Measurements from ENCODE around the gene BTBD16. TPM values are rescaled to one million over a fixed set of nuclear protein-coding genes. Genes with fewer than 3 reads are reported as not detected.

Gene BTBD16
- total and polyA plus RNA-seq, 2 of the 13 experiments (the other 11 are each of a cell fraction or from before 2014, with no cell fraction given) = 5.0 to 11.9 TPM

DNA sequence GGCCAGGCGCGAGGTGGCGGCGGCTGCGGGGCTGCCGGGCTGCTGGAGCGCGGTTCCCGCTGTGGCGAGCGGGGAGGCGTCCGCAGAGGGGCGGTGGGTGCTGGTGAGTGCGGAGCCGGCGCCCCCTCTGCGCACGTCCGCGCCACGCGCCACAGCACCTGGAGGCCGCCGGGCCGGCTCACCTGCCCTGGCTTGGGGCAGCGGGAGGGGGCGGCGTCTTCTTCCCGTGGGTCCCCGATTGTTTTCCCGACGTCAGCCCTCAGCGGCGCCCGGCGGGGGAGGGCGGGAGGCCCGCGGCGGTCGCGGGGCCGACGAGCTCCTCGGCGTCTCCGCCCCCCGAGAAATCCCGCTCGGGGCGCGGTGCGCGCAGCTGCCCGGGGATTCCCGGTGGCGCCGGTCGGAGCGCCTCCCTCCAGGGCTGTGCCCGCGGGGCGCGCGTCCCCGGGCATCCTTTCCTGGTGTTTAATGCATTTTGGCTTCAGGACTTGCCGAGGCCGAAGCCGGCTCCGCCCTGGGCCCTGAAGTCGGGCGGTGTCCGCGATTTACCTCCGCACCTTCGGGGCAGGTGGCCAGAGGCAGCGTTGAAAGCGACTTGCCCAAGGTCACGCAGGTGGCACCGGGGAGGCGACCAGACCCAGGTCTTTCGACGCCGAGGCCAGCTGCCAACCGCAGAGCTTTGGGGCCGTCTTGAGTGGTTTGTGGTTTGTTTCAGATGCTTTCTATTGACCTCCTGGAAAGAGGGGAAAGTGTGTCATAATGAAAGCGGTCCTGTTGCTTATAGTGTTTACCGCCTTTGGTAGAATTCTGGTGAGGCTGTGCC, 104.0 kb downstream of the BTBD16 start (continued):
- no peak for TF ChIP-seq ZNF318 (CRISPR knock-in tag; IDR thresholded peaks at IDR 0.05)
- TF ChIP-seq TCF7L2 (IDR thresholded peaks at IDR 0.05; ENCODE audit: low read depth, low read length) = no peak
- TF ChIP-seq, protein P1, sequence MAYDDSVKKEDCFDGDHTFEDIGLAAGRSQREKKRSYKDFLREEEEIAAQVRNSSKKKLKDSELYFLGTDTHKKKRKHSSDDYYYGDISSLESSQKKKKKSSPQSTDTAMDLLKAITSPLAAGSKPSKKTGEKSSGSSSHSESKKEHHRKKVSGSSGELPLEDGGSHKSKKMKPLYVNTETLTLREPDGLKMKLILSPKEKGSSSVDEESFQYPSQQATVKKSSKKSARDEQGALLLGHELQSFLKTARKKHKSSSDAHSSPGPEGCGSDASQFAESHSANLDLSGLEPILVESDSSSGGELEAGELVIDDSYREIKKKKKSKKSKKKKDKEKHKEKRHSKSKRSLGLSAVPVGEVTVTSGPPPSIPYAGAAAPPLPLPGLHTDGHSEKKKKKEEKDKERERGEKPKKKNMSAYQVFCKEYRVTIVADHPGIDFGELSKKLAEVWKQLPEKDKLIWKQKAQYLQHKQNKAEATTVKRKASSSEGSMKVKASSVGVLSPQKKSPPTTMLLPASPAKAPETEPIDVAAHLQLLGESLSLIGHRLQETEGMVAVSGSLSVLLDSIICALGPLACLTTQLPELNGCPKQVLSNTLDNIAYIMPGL (CRISPR knock-in tag; IDR thresholded peaks at IDR 0.05; ENCODE audit: borderline replicate concordance in 1 of 2, low read depth in 1 of 2) = peak in 1 of 2 experiments; percentile 29; a peak in 2 of 4 replicates
- no peak for TF ChIP-seq MNT (IDR thresholded peaks at IDR 0.05)
- TF ChIP-seq ZNF446 (CRISPR knock-in tag; IDR thresholded peaks at IDR 0.05) = peak; percentile 95
- TF ChIP-seq RBAK (CRISPR knock-in tag; IDR thresholded peaks at IDR 0.05) = no peak
- no peak for TF ChIP-seq HNF4A (CRISPR knock-in tag; IDR thresholded peaks at IDR 0.05)
- peak; percentile 84; the same call in 1 of the 2 replicates for TF ChIP-seq ZNF790 (CRISPR knock-in tag; IDR thresholded peaks at IDR 0.05; ENCODE audit: borderline replicate concordance)
- peak; percentile 60; the same call in 1 of the 2 replicates for TF ChIP-seq ZNF563 (CRISPR knock-in tag; IDR thresholded peaks at IDR 0.05)
- peak; percentile 88 for TF ChIP-seq AGO2 (optimal IDR thresholded peaks at IDR 0.05; ENCODE audit: low read depth, low read length)
- no peak for TF ChIP-seq RXRB (CRISPR knock-in tag; IDR thresholded peaks at IDR 0.05; ENCODE audit: borderline replicate concordance)
- TF ChIP-seq ZNF772 (CRISPR knock-in tag; IDR thresholded peaks at IDR 0.05) = peak; percentile 60
- TF ChIP-seq DNMT3B (CRISPR knock-in tag; conservative IDR thresholded peaks at IDR 0.05) = no peak
- TF ChIP-seq TBX2 (CRISPR knock-in tag; IDR thresholded peaks at IDR 0.05; ENCODE audit: borderline replicate concordance) = peak; percentile 34
- TF ChIP-seq NFATC3 (CRISPR knock-in tag; IDR thresholded peaks at IDR 0.05) = no peak
- TF ChIP-seq IRF9 (CRISPR knock-in tag; IDR thresholded peaks at IDR 0.05; ENCODE audit: borderline replicate concordance) = peak; percentile 30; the same call in 1 of the 2 replicates

Measured in HepG2 (cell line).